ENCODE results near the gene SLC10A3.

SLC10A3 gene

DNA sequence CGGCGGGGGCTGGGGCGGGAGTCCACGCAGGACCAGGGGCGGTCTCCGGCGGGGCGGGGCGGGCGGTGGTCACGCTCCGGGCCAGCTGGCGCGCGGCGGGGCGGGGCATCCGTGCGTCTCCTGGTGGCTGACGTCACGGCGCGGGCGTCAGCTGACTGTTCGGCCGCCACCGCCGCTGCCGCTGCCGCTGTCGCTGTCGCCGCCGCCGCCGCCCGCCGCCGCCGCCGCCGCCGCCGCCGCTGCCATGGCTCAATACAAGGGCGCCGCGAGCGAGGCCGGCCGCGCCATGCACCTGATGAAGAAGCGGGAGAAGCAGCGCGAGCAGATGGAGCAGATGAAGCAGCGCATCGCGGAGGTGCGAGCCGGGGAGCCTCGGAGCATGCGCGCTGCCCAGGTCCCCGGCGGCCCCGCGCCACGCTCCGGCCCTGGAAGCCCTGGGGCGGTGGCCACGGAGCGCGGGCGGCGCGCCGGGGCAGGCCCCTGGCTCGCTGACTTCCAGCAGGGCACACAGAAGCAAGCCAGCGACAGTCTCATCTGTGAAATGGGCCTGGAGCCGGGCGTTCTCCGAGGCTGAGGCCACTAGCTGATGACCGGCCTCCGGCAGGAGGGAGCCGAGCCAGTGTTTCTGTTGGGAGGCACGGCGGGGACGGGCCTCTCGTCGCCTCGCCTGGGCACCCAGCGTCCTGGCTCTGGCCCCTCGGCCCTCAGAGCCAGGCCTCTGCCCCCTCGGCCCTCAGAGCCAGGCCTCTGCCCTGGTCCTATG, 46.3 kb downstream of the SLC10A3 start, which contains the start of gene FAM50A:
Gene FAM50A, plus strand, starts transcription at position 150 of the 763 bp plus-strand sequence. Its CDS starts 95 bp downstream, at position 245.
- TF ChIP-seq, protein P1, sequence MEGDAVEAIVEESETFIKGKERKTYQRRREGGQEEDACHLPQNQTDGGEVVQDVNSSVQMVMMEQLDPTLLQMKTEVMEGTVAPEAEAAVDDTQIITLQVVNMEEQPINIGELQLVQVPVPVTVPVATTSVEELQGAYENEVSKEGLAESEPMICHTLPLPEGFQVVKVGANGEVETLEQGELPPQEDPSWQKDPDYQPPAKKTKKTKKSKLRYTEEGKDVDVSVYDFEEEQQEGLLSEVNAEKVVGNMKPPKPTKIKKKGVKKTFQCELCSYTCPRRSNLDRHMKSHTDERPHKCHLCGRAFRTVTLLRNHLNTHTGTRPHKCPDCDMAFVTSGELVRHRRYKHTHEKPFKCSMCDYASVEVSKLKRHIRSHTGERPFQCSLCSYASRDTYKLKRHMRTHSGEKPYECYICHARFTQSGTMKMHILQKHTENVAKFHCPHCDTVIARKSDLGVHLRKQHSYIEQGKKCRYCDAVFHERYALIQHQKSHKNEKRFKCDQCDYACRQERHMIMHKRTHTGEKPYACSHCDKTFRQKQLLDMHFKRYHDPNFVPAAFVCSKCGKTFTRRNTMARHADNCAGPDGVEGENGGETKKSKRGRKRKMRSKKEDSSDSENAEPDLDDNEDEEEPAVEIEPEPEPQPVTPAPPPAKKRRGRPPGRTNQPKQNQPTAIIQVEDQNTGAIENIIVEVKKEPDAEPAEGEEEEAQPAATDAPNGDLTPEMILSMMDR (IDR thresholded peaks at IDR 0.05; ENCODE audit: insufficient read depth, low read length, missing control alignments): no peak
- no peak for DNase-seq (ENCODE audit: low read depth, low spot score)
- POLR2A ChIA-PET: interaction anchor here (1.0 kb wide), 1 partner anchor 15 kb away, joined by 3 read pairs; no protein-coding TSS in a partner anchor
- H3K4me3 ChIP-seq (ENCODE audit: low read depth, low read length): peak within 1 kb of the TSS; percentile 64
- CTCF ChIA-PET: interaction anchor here (0.9 kb wide), 1 partner anchor 46 kb away, joined by 3 read pairs; the partner anchor contains the start of gene RPL10

DNA sequence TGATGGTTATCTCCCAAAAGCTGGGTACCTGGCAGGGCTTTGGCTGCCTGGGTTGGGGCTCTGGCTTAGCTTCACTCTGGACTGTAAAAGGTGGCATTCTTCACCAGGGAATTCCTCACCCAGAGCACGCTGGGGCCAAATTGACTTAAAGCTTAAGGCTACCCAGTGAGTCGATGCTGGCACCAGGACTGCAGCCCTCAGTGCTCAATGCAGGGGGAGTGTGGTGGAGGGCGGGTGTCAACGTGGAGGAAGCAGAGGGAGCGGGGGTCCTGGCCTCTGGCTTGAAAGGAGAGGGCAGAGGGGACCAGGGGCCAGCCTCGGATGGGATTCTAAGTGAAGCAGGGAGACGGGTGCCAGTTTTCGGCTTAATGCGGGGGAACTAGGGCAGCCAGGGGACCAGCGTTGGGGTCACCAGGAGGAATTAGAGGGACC, 46.9 kb downstream of the SLC10A3 start:
- ChIA-PET CTCF (interaction anchor here (0.6 to 0.9 kb wide), 2 partner anchors 45 to 84 kb away, joined by 3 to 4 read pairs; partner anchors contain the start of gene RPL10), POLR2A (interaction anchor here (1.0 kb wide), 1 partner anchor 15 kb away, joined by 3 read pairs; no protein-coding TSS in a partner anchor)

DNA sequence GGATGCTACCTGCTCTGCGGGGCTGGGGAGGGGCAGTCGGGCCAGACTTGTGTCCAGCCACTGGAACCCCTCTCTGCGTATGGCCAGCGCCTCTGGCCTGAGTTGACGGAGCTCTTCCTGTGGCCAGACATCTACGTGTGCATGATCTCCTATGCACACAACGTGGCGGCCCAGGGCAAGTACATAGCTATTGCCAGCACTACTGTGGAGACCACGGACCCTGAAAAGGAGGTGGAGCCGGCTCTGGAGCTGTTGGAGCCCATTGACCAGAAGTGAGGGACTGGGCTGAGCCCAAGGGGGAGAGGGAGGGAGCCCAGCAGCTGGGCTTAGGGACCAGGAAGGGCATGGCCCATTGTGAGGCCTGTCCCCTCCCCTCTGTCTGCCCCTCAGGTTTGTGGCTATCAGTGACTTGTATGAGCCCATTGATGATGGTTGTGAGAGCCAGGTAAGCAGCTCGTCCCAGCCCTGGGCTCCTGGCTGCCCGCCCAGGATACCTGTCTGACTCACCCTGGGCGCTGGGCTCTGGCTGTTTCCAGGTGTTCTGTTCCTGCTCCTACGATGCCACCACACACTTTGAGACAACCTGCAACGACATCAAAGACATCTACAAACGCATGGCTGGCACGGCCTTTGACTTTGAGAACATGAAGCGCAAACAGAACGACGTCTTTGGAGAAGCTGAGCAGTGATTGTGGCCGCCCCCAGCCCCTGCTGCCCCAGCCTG, 48.3 kb downstream of the SLC10A3 start:
- no peak overlapping the region for H3K4me3 ChIP-seq (ENCODE audit: low read depth, low read length)
- no peak for DNase-seq (ENCODE audit: low read depth, low spot score)
- ChIA-PET POLR2A (no interaction called here), CTCF (no interaction called here)
- TF ChIP-seq, protein P1 (IDR thresholded peaks at IDR 0.05; ENCODE audit: insufficient read depth, low read length, missing control alignments): no peak

More for the DNA sequence above, 46.9 kb downstream of the SLC10A3 start:
- DNase-seq (ENCODE audit: low read depth, low spot score): no peak
- H3K4me3 ChIP-seq (ENCODE audit: low read depth, low read length): peak overlapping the region; percentile 43
- TF ChIP-seq, protein P1 (IDR thresholded peaks at IDR 0.05; ENCODE audit: insufficient read depth, low read length, missing control alignments): no peak

DNA sequence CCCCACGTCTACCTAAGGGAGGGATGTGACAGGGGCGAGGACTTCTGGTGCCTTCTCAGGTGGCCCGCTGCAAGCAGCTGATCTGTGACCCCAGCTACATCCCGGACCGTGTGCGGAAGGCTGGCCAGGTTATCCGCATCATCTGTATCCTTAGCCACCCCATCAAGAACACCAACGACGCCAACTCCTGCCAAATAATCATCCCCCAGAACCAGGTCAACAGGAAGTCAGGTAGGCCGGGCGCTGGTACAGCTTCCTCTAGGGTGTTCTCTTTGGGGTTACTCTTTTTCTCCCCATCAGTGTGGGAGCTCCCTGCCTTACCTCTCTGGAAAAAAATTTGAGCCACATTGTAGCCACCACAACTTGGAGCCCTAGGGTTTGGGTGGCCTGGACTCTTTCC, 48.9 kb downstream of the SLC10A3 start:
- CTCF ChIA-PET: interaction anchor here (1.2 kb wide), 1 partner anchor 86 kb away, joined by 4 read pairs; no protein-coding TSS in a partner anchor
- TF ChIP-seq, protein P1 (IDR thresholded peaks at IDR 0.05; ENCODE audit: insufficient read depth, low read length, missing control alignments): no peak
- DNase-seq (ENCODE audit: low read depth, low spot score): no peak
- no peak overlapping the region for H3K4me3 ChIP-seq (ENCODE audit: low read depth, low read length)
- POLR2A ChIA-PET: interaction anchor here (0.6 kb wide), 2 partner anchors 11 to 49 kb away, joined by 3 read pairs; partner anchors contain the start of gene SLC10A3

DNA sequence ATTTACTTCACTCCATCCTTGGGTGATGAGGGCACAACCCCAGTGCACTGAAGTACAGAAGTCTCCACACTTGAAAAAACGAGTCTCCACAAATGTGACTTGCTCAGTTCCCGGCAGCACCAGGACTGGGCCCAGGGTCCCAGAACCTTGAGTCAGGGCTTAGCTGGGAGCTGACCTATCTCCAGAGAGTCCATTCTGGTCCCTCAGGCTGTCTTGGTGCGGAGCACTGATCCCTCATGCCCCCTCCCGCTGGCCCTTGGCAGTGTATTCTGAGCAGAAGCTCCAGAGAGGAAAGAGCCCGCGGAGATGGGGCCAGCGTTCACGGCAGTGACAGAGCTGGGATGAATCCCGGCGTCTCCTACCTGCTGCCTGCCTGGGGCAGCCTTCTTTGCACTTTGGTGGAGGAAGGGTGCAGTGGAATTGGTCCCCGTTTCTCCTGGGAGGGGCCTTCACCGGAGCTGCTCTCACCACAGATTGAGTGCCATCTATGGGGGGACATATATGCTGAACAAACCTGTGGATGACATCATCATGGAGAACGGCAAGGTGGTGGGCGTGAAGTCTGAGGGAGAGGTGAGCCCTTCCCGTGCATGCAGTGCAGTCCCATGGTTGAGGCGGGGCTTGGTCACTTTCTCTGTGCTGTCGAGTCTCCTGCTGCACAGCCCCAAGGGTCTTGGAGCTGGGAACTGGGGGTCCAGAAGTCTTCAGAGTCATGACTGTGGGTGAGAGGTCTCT, 49.6 kb downstream of the SLC10A3 start:
- CTCF ChIA-PET: interaction anchor here (1.2 kb wide), 1 partner anchor 87 kb away, joined by 4 read pairs; no protein-coding TSS in a partner anchor
- no peak overlapping the region for H3K4me3 ChIP-seq (ENCODE audit: low read depth, low read length)

More for the DNA sequence above, 49.6 kb downstream of the SLC10A3 start:
- DNase-seq (ENCODE audit: low read depth, low spot score): no peak
- POLR2A ChIA-PET: interaction anchor here (0.6 kb wide), 2 partner anchors 12 to 50 kb away, joined by 3 read pairs; partner anchors contain the start of gene SLC10A3
- TF ChIP-seq, protein P1 (IDR thresholded peaks at IDR 0.05; ENCODE audit: insufficient read depth, low read length, missing control alignments): no peak

All from AG04449 (cell line).